Suprapubic skin (tissue), 4 donors: ENCODE data around the gene NKRF.

Experiments
- POLR2A ChIP-seq, 2 donors: fragments of 450-650 bp; IDR thresholded peaks; one replicate each; pipeline ENCODE4 v1.6.1; 2017; ENCODE audit warnings: antibody characterized with exemption in 2 of 2, mild to moderate bottlenecking in 2 of 2, moderate library complexity in 2 of 2
- POLR2AphosphoS5 ChIP-seq, 3 donors: sonication (generic); formaldehyde crosslinking; IDR thresholded peaks; one replicate each; pipeline ENCODE4 v1.6.1; 2017; ENCODE audit warnings: antibody characterized with exemption in 3 of 3
- TF ChIP-seq, protein P1 (sequence below), 2 donors: fragments of 200-600 bp in 1 of 2; fragments of 450-650 bp in 1 of 2; sonication (generic) in 1 of 2; IDR thresholded peaks; one replicate each; pipeline ENCODE4 v1.5.1; 2016 to 2019; ENCODE audit warnings: antibody characterized with exemption in 2 of 2, mild to moderate bottlenecking in 1 of 2, moderate library complexity in 1 of 2

DNA sequence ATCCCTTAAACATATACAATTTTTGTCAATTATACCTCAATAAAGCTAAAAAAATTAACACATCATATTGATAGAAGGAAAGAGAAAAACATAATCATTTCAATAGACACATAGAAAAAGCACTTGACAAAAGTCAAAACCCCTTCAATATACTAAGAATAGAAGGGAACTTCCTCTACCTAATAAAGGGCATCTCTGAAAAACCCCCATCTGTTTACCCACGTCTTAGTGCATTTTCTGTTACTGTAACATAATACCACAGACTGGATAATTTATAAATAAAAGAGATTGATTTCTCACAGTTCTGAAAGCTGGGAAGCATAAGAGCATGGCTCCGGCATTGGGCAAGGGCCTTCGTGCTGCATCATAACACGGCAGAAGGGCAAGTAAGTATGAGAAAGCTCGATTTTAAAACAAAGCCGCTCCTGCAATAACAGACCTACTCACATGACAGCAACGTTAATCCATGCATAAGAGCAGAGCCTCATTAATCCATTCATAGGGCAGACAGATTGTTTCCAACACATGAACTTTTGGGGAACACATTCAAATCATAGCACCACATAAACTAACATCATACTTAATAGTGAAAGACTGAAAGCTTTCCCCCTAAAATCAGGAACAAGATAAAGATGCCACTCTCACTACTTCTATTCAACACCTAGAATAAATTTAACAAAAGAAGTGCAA lies 56.8 kb downstream of the NKRF start:
- TF ChIP-seq, protein P1, sequence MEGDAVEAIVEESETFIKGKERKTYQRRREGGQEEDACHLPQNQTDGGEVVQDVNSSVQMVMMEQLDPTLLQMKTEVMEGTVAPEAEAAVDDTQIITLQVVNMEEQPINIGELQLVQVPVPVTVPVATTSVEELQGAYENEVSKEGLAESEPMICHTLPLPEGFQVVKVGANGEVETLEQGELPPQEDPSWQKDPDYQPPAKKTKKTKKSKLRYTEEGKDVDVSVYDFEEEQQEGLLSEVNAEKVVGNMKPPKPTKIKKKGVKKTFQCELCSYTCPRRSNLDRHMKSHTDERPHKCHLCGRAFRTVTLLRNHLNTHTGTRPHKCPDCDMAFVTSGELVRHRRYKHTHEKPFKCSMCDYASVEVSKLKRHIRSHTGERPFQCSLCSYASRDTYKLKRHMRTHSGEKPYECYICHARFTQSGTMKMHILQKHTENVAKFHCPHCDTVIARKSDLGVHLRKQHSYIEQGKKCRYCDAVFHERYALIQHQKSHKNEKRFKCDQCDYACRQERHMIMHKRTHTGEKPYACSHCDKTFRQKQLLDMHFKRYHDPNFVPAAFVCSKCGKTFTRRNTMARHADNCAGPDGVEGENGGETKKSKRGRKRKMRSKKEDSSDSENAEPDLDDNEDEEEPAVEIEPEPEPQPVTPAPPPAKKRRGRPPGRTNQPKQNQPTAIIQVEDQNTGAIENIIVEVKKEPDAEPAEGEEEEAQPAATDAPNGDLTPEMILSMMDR (IDR thresholded peaks at IDR 0.05) = no peak
- TF ChIP-seq POLR2AphosphoS5 (IDR thresholded peaks at IDR 0.05) = no peak
- no peak for TF ChIP-seq POLR2A (IDR thresholded peaks at IDR 0.05)
